Small intestine (tissue), 7 donors: Measurements from ENCODE around the gene MAST2. TPM values are rescaled to one million over a fixed set of nuclear protein-coding genes. Genes with fewer than 3 reads are reported as not detected.

Experiments
- DNase-seq, 2 donors: peaks; one replicate each; pipeline versions ENCODE4 v3.0.0 to v3.0.0-alpha.2; 2013
- FAIRE-seq: peaks from 2 replicates; lab custom pipeline; 2012; peaks lifted over from hg19 to GRCh38; lab: Jason Lieb, UNC
- H3K27ac ChIP-seq, 3 donors: one replicate each; pipeline ENCODE4 v1.5.1; 2013; ENCODE audit warnings: low read length in 2 of 3, mild to moderate bottlenecking in 2 of 3, control low read depth in 1 of 3, inconsistent platforms in 1 of 3, low read depth in 1 of 3, moderate library complexity in 1 of 3
- H3K27me3 ChIP-seq, 3 donors: one replicate each; pipeline ENCODE4 v1.6.1; 2013; ENCODE audit warnings: low read length in 3 of 3, inconsistent platforms in 1 of 3; ENCODE audit not compliant: control insufficient read depth in 3 of 3, insufficient read depth in 3 of 3
- H3K36me3 ChIP-seq, 3 donors: one replicate each; pipeline ENCODE4 v1.6.1; 2013; ENCODE audit warnings: low read length in 3 of 3, inconsistent platforms in 1 of 3, low read depth in 1 of 3, mild to moderate bottlenecking in 1 of 3, moderate library complexity in 1 of 3; ENCODE audit not compliant: control insufficient read depth in 3 of 3, insufficient read depth in 2 of 3
- H3K4me1 ChIP-seq, 3 donors: one replicate each; pipeline ENCODE4 v1.6.1; 2013; ENCODE audit warnings: low read length in 2 of 3, inconsistent platforms in 1 of 3, low read depth in 1 of 3, mild to moderate bottlenecking in 1 of 3, moderate library complexity in 1 of 3; ENCODE audit not compliant: control insufficient read depth in 3 of 3, insufficient read depth in 2 of 3
- H3K4me3 ChIP-seq, 3 donors: one replicate each; pipeline ENCODE4 v1.5.1; 2013; ENCODE audit warnings: low read length in 3 of 3, control low read depth in 1 of 3, inconsistent platforms in 1 of 3, low read depth in 1 of 3, mild to moderate bottlenecking in 1 of 3, moderate library complexity in 1 of 3
- H3K9me3 ChIP-seq, 2 donors: one replicate each; pipeline ENCODE4 v1.6.1; 2013; ENCODE audit warnings: low read depth in 1 of 2, low read length in 1 of 2; ENCODE audit not compliant: control insufficient read depth in 2 of 2, insufficient read depth in 1 of 2
- WGBS, 3 donors: extraction: QIAGEN DNeasy Blood & Tissue Kit; methylation state at CpG; one replicate each; pipeline ENCODE4 v1.1.7; 2013; 5-methylcytosine and 5-hydroxymethylcytosine counted together
- polyA plus RNA-seq, 4 donors: library from polyadenylated mRNA; stranded (reverse) in 3 of 4; unstranded in 1 of 4; fragments of 200-250 nt in 3 of 4; fragments of 120-200 nt in 1 of 4; gene quantifications; one replicate each; pipeline versions ENCODE4 v1.2.1 to v1.2.3, GENCODE V29; 2013
- donor health status: healthy with polysubstance abuse.
- donor health status: control.
- donor health status: control.
- donor health status: Bipolar disorder and iron deficiency.
- donor health status: healthy.

MAST2 gene
- polyA plus RNA-seq, 4 donors = 23.3 to 70.2 (median 41.8) TPM

- 71 to 79% (median 79%) methylated on average over 3 of the region's 3 CpGs for WGBS, 3 donors
- H3K9me3 ChIP-seq = no peaks in the 10 kb centered on the region
- no peaks in the 10 kb centered on the region for H3K27me3 ChIP-seq
- FAIRE-seq (no peak), DNase-seq (no peak)
- no peak overlapping the region for H3K27ac ChIP-seq
- H3K36me3 ChIP-seq = no peaks in the 10 kb centered on the region
- H3K4me3 ChIP-seq = no peak overlapping the region
- no peaks in the 10 kb centered on the region for H3K4me1 ChIP-seq
Observed at GRCh38 chr1:45775794-45776193, 27.6 kb upstream of the MAST2 start.

- FAIRE-seq (no peak), DNase-seq (no peak)
- Histone ChIP-seq H3K9me3 (peaks cover 0 to 2% of the 10 kb centered on the region in 2 donors), H3K4me3 (no peak overlapping the region), H3K36me3 (no peaks in the 10 kb centered on the region), H3K4me1 (no peaks in the 10 kb centered on the region), H3K27me3 (peaks cover 0 to 3% (median 0%) of the 10 kb centered on the region in 3 donors), H3K27ac (no peak overlapping the region)
- 66 to 88% (median 71%) methylated on average over 4 of the region's 4 CpGs for WGBS, 3 donors
Observed at GRCh38 chr1:45785583-45785982, 17.8 kb upstream of the MAST2 start.

GRCh38 chr1:45787905-45788304 lies 15.5 kb upstream of the MAST2 start:
- no peak for FAIRE-seq
- WGBS, 3 donors = 64 to 80% (median 75%) methylated on average over 4 of the region's 4 CpGs
- Histone ChIP-seq H3K36me3 (no peaks in the 10 kb centered on the region), H3K27ac (no peak overlapping the region), H3K9me3 (peaks cover 0 to 2% of the 10 kb centered on the region in 2 donors), H3K27me3 (no peaks in the 10 kb centered on the region), H3K4me1 (no peaks in the 10 kb centered on the region), H3K4me3 (no peak overlapping the region)
- no peak for DNase-seq

- FAIRE-seq = no peak
- H3K27ac ChIP-seq = no peak overlapping the region
- H3K9me3 ChIP-seq = peaks cover 0 to 2% of the 10 kb centered on the region in 2 donors
- WGBS, 3 donors = 66 to 78% (median 71%) methylated on average over 2 of the region's 2 CpGs
- H3K36me3 ChIP-seq = no peaks in the 10 kb centered on the region
- DNase-seq = no peak
- H3K4me1 ChIP-seq = no peaks in the 10 kb centered on the region
- no peaks in the 10 kb centered on the region for H3K27me3 ChIP-seq
- H3K4me3 ChIP-seq = no peak overlapping the region
Observed at GRCh38 chr1:45789601-45790000, 13.8 kb upstream of the MAST2 start.

- no peak overlapping the region for H3K27ac ChIP-seq
- no peaks in the 10 kb centered on the region for H3K9me3 ChIP-seq
- H3K4me3 ChIP-seq = no peak overlapping the region
- FAIRE-seq (no peak), DNase-seq (no peak)
- H3K27me3 ChIP-seq = no peaks in the 10 kb centered on the region
- 89 to 97% (median 92%) methylated on average over 4 of the region's 4 CpGs for WGBS, 3 donors
- H3K36me3 ChIP-seq = no peaks in the 10 kb centered on the region
- H3K4me1 ChIP-seq = no peaks in the 10 kb centered on the region
Observed at GRCh38 chr1:45792744-45793143, 10.7 kb upstream of the MAST2 start.

- H3K4me3 ChIP-seq = no peak overlapping the region
- H3K36me3 ChIP-seq = no peaks in the 10 kb centered on the region
- no peaks in the 10 kb centered on the region for H3K27me3 ChIP-seq
- WGBS, 3 donors = 42 to 58% (median 49%) methylated on average over 7 of the region's 7 CpGs
- no peak for FAIRE-seq
- H3K9me3 ChIP-seq = no peaks in the 10 kb centered on the region
- H3K4me1 ChIP-seq = no peaks in the 10 kb centered on the region
- peak in 1 of 2 donors; percentile 21 for DNase-seq
- no peak overlapping the region for H3K27ac ChIP-seq
Observed at GRCh38 chr1:45793942-45794604, 9.3 kb upstream of the MAST2 start.

- no peak for FAIRE-seq
- no peaks in the 10 kb centered on the region for H3K9me3 ChIP-seq
- H3K4me3 ChIP-seq = no peak overlapping the region
- WGBS, 3 donors = 79 to 86% (median 84%) methylated on average over 2 of the region's 2 CpGs
- H3K36me3 ChIP-seq = no peaks in the 10 kb centered on the region
- H3K4me1 ChIP-seq = no peaks in the 10 kb centered on the region
- H3K27ac ChIP-seq = no peak overlapping the region
- DNase-seq = no peak
- H3K27me3 ChIP-seq = no peaks in the 10 kb centered on the region
Observed at GRCh38 chr1:45796381-45796780, 7.0 kb upstream of the MAST2 start.

GRCh38 chr1:45796946-45797345 lies 6.5 kb upstream of the MAST2 start:
- Histone ChIP-seq H3K36me3 (no peaks in the 10 kb centered on the region), H3K27ac (no peak overlapping the region), H3K4me1 (no peaks in the 10 kb centered on the region), H3K4me3 (no peak overlapping the region), H3K27me3 (no peaks in the 10 kb centered on the region), H3K9me3 (no peaks in the 10 kb centered on the region)
- no peak for DNase-seq
- no peak for FAIRE-seq
- WGBS, 3 donors = 91 to 95% (median 91%) methylated on average over 9 of the region's 9 CpGs

DNA sequence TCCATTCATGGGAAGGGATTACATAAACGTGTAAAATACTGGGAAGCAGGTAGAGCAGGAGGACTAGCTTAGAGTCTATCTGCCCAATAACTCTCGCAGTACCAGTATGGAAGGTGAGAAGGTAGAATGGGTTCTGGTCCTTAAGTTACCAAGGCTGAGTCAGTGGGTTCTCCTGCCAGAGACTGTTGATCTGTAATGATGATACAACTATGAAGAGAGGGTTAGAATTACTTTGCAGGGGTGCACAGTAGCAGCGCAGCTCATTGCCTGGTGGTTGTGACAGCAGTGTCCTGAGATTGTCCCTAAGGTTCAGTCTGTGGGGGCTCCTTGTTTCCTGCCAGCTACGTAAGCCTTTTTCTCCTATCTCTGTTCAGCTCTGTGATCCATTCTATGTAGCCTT lies 2.5 kb upstream of the MAST2 start:
- Histone ChIP-seq H3K27ac (no peak overlapping the region), H3K9me3 (no peaks in the 10 kb centered on the region), H3K4me3 (no peak overlapping the region), H3K4me1 (peaks cover 0 to 9% (median 0%) of the 10 kb centered on the region in 3 donors), H3K36me3 (no peaks in the 10 kb centered on the region), H3K27me3 (no peaks in the 10 kb centered on the region)
- DNase-seq = no peak
- no peak for FAIRE-seq
- 83 to 88% (median 85%) methylated on average over 4 of the region's 4 CpGs for WGBS, 3 donors
